H1 (cell line): ENCODE results near the gene DNAJC10. TPM values are rescaled to one million over a fixed set of nuclear protein-coding genes. Genes with fewer than 3 reads are reported as not detected.

Source experiments
- CTCF ChIP-seq, 3 experiments: IDR thresholded peaks; 1 replicate in 2 of 3; 2 replicates in 1 of 3; pipeline versions ENCODE4 v1.5.1 to v1.6.1; 2011; ENCODE audit warnings: low read length in 3 of 3, mild to moderate bottlenecking in 3 of 3, inconsistent platforms in 2 of 3, low read depth in 1 of 3, moderate library complexity in 1 of 3; ENCODE audit not compliant: insufficient read depth in 1 of 3; ENCODE audit errors: control extremely low read depth in 1 of 3
- RFX5 ChIP-seq: IDR thresholded peaks from 2 replicates; pipeline ENCODE4 v1.6.1; 2011; ENCODE audit warnings: low read depth, low read length, improper control_type of control experiment, borderline replicate concordance
- SP1 ChIP-seq: IDR thresholded peaks from 2 replicates; pipeline ENCODE4 v1.6.1; 2011; ENCODE audit warnings: low read depth, low read length
- SP4 ChIP-seq: IDR thresholded peaks from 2 replicates; pipeline ENCODE4 v1.6.1; 2012; ENCODE audit warnings: low read length, inconsistent platforms
- polyA plus RNA-seq, 7 experiments: library from polyadenylated mRNA; depleted of rRNA in 3 of 7; stranded (reverse) in 5 of 7; unstranded in 2 of 7; fragments of >200 nt in 5 of 7; fragments of 200-250 nt in 2 of 7; gene quantifications; 1 replicate in 5 of 7; 2 replicates in 1 of 7; 4 replicates in 1 of 7; pipeline versions ENCODE4 v1.2.1 to v1.2.3, GENCODE V29; 2011 to 2013; ENCODE audit warnings: missing spikeins in 2 of 7, mixed read lengths in 2 of 7
- total RNA-seq: library from RNA; stranded (reverse); fragmentation: NEBNext Ultra II Directional; extraction: Animal tissue kit (Norgen Biotek cat#: 25700); gene quantifications from 2 replicates; pipeline ENCODE4 v1.2.1, GENCODE V29; 2021

The DNAJC10 gene
- total and polyA plus RNA-seq, 2 of the 8 experiments (the other 6 are each of a cell fraction or from before 2014, with no cell fraction given) = 23.2 to 121 TPM

GRCh38 chr2:182792441-182792840 is 76.4 kb downstream of the DNAJC10 start (continued):
- TF ChIP-seq SP1 (no peak), CTCF (IDR thresholded peaks at IDR 0.05; ENCODE audit: control extremely low read depth in 1 of 3, insufficient read depth in 1 of 3, low read depth in 1 of 3, low read length in 3 of 3) (no peak), RFX5 (no peak), SP4 (no peak)
- TF ChIP-seq, all 59 proteins: peak for 0
